ENCODE data around the gene GNPTAB.

DNA sequence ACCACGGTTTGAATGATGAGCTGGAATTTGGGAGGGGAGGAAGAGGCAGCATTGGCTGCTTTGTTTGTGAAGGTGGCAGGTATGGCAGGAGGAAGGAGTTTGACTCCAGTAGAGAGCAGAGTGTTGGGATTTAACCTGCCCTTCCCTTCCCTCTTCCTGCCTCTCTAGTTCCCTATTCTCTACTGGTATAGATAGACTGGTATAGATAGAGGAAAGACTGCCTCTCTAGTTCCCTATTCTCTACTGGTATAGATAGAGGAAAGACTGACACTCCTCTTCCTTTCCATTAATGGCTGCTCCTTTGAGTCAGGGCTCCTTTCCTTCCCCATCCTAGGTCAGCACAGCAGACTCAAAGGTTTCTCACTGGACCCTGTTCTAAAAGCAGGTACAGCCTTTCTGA is 83.1 kb downstream of the GNPTAB start:
- TF ChIP-seq, protein P1, sequence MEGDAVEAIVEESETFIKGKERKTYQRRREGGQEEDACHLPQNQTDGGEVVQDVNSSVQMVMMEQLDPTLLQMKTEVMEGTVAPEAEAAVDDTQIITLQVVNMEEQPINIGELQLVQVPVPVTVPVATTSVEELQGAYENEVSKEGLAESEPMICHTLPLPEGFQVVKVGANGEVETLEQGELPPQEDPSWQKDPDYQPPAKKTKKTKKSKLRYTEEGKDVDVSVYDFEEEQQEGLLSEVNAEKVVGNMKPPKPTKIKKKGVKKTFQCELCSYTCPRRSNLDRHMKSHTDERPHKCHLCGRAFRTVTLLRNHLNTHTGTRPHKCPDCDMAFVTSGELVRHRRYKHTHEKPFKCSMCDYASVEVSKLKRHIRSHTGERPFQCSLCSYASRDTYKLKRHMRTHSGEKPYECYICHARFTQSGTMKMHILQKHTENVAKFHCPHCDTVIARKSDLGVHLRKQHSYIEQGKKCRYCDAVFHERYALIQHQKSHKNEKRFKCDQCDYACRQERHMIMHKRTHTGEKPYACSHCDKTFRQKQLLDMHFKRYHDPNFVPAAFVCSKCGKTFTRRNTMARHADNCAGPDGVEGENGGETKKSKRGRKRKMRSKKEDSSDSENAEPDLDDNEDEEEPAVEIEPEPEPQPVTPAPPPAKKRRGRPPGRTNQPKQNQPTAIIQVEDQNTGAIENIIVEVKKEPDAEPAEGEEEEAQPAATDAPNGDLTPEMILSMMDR (conservative IDR thresholded peaks at IDR 0.05 in 1 of 2, IDR thresholded peaks at IDR 0.05 in 1 of 2; ENCODE audit: extremely low read depth in 1 of 2, insufficient read depth in 1 of 2, low read depth in 1 of 2, low read length in 2 of 2): no peak
- no peak for TF ChIP-seq EZH2 (IDR thresholded peaks at IDR 0.05; ENCODE audit: borderline replicate concordance, low read length)

Measured in mammary epithelial cell (primary cell).